Activated CD4-positive, alpha-beta T cell treated with anti-CD3 and anti-CD28 coated beads, Interleukin-10, Interleukin-2, amounts not matched to agents 100 ng/mL and 50 ng/mL, durations not matched to agents 16 hours and 8 hours (primary cell): Measurements from ENCODE around the gene RAB19.

ENCODE experiments used
- DNase-seq: peaks from one replicate; pipeline ENCODE4 v3.0.0-alpha.2; 2020

RAB19 gene

DNA sequence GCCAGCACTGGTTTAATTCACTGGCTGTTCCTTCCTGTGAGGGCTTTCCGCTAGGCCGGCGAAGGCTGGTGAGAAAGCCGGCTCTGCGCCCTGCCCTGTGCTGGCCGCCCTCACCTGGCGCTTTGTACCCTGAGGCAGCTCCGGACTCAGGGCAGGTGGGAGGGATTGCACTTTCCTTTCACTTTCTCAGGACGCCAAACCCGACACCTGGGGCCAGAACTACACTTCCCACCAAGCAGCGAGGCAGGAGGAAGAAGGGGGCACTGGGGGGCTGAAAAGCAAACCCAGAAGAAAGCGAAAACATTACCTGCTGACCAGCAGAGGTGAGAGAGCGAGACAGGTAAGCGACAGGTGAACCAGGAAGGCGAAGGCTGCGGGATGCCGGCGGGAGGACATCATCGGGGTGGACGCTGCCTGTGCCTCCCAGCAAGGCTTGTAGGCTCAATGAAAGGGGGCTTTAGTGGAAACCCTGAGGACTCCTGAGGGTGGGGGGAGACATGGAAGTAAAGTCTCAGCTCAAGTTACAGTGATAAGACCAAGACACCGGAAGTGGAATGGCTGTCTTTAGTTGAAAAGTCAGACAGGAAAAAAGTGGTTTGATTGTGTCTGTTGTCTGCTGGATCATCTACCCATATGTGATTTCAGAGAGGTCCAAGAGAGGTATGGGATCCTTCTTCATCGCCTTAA lies at the start of gene RAB19:
Gene RAB19, plus strand, starts transcription at position 181 of the 687 bp plus-strand sequence. CDS start 3,589 bp downstream, outside the sequence.
- DNase-seq = peak; percentile 38

DNA sequence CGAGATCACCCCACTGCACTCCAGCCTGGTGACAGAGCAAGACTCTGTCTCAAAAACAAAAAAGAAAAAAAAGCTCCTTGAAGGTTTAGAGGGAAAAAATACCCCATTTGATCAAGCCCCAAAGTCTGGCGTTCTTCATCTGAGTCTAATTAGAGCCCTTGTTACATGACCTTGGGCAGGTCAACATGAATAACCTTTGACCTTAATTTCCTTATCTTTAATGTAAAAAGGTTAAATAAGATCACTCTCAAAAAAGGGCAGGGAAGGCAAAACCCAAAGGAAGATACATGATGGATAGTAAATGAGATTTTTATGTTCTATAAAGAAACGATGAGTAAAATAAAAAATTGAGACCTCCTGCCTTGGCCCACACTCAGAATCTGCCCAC lies 45.8 kb upstream of the RAB19 start:
- DNase-seq = no peak

DNA sequence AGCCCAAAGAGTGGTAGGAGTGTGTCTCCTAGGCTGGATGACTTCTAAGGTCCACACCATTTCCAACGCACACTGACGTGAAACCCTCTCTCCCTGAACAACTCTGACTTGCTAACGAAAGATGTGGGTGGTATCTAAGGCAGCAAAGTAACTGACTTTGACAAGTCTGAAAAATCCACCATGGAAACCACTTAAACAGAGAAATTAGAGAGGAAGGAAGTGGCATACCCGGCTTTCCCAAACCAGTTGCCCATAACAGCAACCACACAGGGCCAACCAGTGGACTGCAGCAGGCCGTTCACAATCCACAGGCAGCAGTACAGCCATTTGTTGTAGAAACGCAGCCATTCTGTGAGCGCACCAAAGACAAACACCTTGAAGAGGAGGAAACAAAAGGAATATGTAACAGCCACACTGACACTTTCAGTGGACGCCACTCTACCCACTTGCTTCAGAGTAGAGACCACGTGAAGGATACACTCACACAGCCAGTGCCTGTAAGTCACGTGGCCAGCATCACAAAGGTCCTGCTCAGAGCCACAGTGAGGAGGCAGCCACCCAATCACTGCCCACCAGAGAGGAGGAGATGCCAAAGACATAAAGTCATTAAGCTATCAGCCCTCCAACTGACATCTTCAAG lies 45.3 kb upstream of the RAB19 start:
- peak; percentile 71 for DNase-seq

DNA sequence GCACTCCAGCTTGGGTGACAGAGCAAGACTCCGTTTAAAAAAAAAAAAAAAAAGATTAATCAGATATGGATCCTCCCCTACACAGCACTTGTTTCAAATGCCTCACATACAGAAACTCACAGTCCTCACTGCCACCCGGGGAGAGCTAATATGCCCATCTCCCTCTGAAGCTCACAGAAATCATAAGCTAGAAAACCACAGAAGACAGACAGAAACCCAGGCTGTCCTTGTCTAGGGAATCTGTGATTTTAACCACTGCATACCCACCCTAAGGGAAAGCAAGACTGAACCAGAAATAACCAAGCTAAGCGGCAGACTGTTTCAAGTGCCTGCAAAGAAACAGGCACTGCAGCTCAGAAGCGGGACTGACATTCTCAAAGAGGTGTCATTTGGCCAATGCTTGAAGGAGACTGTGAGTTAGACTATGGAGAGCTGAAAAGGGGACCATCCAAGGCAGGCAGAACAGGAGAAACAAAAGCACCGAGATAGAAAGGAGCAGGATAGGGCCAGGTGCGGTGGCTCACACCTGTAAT lies 43.1 kb upstream of the RAB19 start:
- peak; percentile 53 for DNase-seq

- no peak for DNase-seq
Measured at GRCh38 chr7:140364819-140365218, 39.0 kb upstream of the RAB19 start.

- no peak for DNase-seq
Measured at GRCh38 chr7:140367528-140367927, 36.3 kb upstream of the RAB19 start.

DNA sequence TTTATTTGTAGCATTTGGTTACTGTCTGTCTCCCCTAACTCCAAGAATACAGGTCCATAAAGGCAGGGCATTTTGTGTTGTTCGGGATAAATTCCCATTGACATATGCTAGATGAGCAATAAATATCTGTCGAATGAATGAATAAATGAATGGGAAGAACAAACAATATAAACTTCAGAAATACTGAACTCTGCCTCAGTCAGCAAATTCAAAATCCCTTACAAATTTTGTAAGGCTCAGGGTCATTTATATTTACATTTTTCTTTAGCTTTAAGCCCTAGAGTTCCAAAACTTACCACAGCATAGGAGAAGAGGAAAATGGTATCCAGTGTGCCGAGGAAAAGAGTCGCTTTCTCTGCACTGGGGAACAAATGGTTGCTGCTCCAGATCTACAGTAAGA lies 34.6 kb upstream of the RAB19 start:
- no peak for DNase-seq

- no peak for DNase-seq
Measured at GRCh38 chr7:140375323-140375722, 28.5 kb upstream of the RAB19 start.

DNA sequence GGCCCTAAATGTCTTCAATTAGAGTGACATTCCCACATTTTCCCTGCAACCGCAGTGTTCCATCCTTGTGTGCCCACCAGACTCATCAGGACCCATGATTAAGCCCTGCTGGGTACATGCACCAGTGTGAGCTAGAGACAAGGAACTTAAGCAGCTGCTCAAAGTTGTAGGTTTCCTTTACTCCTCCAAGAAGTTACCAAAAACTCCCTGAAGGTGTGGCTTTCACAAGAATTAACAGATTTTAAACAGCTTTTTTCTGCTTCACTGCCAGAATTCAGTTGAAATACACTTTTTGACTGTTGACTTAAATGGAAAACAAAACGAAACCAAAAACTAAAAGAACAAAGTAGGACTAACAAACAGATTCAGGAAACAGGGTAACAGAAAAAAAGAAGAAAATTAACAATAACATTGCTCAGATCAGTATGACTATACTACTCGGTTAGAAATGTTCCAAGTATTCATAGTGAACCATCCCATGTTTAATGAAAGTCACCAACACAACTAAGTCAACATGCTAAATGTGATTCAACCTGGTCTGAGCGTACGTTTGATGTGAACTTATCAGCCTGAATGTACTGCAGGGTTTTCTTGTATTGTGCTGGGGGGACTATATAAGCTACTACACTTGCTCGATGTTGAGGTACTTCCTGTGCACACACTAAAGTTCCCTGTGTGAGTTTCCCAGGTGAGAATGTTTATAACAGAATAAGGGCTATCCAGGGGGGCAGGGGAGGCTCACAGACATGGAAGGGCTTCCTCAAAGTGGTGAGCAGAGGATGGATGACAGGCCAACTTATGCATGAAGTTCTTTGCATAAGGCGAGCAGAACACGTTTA lies 27.7 kb upstream of the RAB19 start:
- DNase-seq = peak; percentile 81

DNA sequence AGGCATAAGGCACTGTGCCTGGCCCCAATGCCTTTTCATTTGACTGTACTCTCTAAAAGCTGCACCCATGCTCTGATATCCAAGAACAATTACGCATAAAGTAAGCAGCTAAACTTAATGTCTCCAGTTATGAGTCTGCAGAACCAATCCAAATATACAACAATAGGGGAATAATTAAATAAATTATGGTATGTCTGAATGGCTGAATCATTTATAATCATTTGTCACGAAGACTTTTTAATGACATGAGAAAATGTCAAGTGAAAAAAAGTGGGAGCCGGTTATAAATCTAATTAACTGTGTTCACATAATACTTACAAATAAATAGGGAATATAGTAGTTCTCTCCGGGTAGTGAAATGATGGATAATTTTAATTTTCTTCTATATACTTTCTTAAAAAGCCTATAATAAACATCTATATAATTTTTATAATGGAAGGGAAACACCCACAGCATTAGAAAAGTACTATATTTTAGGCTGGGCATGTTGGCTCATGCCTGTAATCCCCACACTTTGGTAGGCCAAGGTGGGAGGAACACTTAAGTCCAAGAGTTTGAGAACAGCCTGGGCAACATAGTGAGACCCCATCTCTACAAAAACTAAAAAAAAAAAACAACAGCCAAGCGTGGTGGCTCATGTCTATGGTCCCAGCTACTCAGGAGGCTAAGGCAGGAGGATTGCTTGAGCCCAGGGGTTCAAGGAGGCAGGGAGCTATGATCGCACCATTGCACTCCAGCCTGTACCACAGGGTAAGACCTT lies 19.7 kb upstream of the RAB19 start:
- DNase-seq = no peak

DNA sequence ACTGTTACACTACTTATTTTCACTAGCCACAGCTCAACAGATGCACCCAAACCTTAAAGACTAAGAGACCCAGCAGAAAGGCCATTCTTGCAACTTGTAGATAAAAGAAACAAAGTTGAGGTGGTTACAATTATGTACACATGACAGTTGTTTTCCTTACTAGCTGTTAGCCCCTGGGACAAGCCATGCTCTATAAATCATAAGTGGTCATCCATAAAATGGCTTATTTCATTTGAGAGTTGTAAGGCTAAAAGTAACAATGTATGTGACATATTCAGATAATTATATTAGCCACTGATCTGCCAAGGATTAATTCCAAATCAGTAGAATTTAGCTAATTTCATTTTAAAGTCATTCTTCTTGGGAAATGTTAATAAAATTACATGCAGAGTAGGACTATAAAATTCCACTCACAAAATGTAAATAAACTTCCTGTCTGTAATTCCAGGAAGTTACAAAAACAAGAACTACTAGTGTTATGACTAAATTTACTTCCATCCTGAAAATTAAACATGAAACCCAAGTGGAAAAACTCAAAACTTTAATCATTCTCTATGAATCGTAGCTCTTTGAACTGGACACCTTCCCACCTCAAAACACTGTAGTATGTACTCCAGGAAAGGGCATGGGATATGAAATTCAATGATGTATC lies 18.8 kb upstream of the RAB19 start:
- no peak for DNase-seq

DNA sequence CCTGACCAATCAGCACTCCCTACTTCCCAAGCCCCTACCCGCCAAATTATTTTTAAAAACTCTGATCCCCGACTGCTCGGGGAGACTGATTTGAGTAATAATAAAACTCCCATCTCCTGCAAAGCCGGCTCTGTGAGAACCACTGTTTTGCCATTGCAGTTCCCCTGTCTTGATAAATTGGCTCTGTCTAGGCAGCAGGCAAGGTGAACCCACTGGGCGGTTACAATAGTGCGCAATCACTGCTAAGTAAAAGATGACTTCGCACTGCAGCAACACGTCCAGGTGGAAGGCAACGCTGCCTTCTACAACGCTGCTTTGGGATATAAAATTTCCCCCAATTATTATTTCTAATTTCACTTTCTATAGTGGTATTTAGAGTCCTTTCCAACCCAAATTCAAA lies 14.4 kb upstream of the RAB19 start:
- no peak for DNase-seq

GRCh38 chr7:140390034-140390433 lies 13.8 kb upstream of the RAB19 start:
- no peak for DNase-seq

- DNase-seq = peak; percentile 69
Measured at GRCh38 chr7:140390466-140391190, 13.2 kb upstream of the RAB19 start.

- no peak for DNase-seq
Measured at GRCh38 chr7:140391634-140392033, 12.2 kb upstream of the RAB19 start.

DNA sequence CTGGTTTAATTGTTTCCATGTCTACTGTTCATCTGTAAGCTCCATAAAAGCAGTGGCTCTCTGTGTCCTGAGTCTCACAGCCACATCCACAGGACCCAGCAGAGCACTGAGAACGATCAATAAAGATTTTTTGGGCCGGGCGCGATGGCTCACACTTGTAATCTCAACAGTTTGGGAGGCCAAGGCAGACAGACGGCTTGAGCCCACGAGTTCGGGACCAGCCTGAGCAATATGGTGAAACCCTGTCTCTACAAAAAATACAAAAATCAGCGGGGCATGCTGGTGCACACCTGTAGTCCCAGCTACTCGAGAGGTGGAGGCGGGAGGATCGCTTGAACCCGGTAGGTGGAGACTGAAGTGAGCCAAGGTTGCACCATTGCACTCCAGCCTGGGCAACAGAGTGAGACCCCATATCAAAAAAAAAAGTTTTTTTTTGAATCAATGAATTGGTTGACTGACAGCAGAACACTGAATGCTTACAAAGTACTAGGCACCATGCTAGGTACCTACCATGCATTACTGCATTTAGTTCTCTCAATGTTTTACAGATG lies 10.0 kb upstream of the RAB19 start:
- DNase-seq = no peak

- peak; percentile 92 for DNase-seq
Measured at GRCh38 chr7:140397784-140398750, 5.8 kb upstream of the RAB19 start, which contains the start of gene SLC37A3. TSS of gene SLC37A3 (minus strand) at chr7:140398530. CDS start at chr7:140382526, 16,004 bp downstream.

DNA sequence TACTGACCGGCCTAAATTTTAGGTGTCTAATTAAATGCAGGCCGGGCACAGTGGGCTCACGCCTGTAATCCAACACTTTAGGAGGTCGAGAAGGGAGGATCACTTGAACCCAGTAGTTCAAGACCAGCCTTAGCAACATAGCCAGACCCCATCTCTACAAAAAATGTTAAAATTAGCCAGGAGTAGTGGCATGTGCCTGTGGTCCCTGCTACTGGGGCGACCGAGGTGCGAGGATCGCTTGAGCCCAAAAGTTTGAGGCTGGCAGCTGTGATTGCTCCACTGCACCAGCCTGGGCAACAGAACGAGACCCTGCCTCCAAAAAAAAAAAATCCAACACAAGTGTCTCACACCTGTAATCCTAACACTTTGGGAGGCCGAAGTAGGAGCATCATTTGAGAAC lies 5.0 kb upstream of the RAB19 start:
- DNase-seq = no peak

- no peak for DNase-seq
Measured at GRCh38 chr7:140400381-140400780, 3.5 kb upstream of the RAB19 start.
